Testis (tissue), 3 donors: ENCODE results near the gene PGC. TPM values are rescaled to one million over a fixed set of nuclear protein-coding genes. Genes with fewer than 3 reads are reported as not detected.
A peak's percentile ranks its signal among the peaks of the same experiment; 100 is the strongest.

ENCODE experiments used
- DNase-seq: peaks from one replicate; pipeline ENCODE4 v3.0.0-alpha.2; 2019
- H3K27ac ChIP-seq, 2 donors: fragments of 200-600 bp; sonication (generic); one replicate each; pipeline ENCODE4 v1.5.1; 2019
- H3K27me3 ChIP-seq: fragments of 200-600 bp; sonication (generic); one replicate; pipeline ENCODE4 v1.5.1; 2019
- H3K36me3 ChIP-seq: fragments of 200-600 bp; sonication (generic); one replicate; pipeline ENCODE4 v1.5.1; 2017; ENCODE audit warnings: low read depth; ENCODE audit errors: missing control alignments
- H3K4me1 ChIP-seq: fragments of 200-600 bp; sonication (generic); one replicate; pipeline ENCODE4 v1.5.1; 2019
- H3K4me3 ChIP-seq, 2 donors: fragments of 200-600 bp; sonication (generic); one replicate each; pipeline ENCODE4 v1.5.1; 2017 to 2019
- H3K9me3 ChIP-seq: fragments of 200-600 bp; sonication (generic); one replicate; pipeline ENCODE4 v1.5.1; 2017
- POLR2A ChIP-seq: fragments of 450-650 bp; IDR thresholded peaks from one replicate; pipeline ENCODE4 v1.6.1; 2017; ENCODE audit warnings: antibody characterized with exemption, mild to moderate bottlenecking, moderate library complexity
- WGBS, 2 donors: methylation state at CpG; one replicate each; pipeline ENCODE4 v1.1.5; 2018; 5-methylcytosine and 5-hydroxymethylcytosine counted together
- intact Hi-C: fragments of 100-400 bp; cut with DNase I; formaldehyde crosslinking; loops from one replicate; pipeline ENCODE4 v1.15.1; 2023; ENCODE audit warnings: low total_unique reads
- polyA plus RNA-seq: library from polyadenylated mRNA; stranded (reverse); fragments of 350-450 nt; fragmentation: Illumina TruSeq; extraction: RNeasy Lipid Tissue Mini Kit (QIAGEN cat#74804); gene quantifications from one replicate; pipeline ENCODE4 v1.2.3, GENCODE V29; 2014; ENCODE audit warnings: low read depth, low replicate concordance; ENCODE audit not compliant: insufficient read depth
- total RNA-seq, 2 donors: library from RNA; depleted of rRNA; stranded (reverse); fragments of >200 nt; gene quantifications; one replicate each; pipeline ENCODE4 v1.2.3, GENCODE V29; 2016
- TF ChIP-seq, protein P1 (sequence below), 3 experiments: fragments of 450-650 bp in 2 of 3; fragments of 200-600 bp in 1 of 3; sonication (generic) in 1 of 3; IDR thresholded peaks; one replicate each; pipeline ENCODE4 v1.5.1; 2016 to 2019; ENCODE audit warnings: antibody characterized with exemption in 3 of 3, mild to moderate bottlenecking in 2 of 3, moderate library complexity in 1 of 3

Gene PGC
- total and polyA plus RNA-seq, 3 donors from 2014 or later, result 0.42 to 1.3 TPM; not detected in 1

DNA sequence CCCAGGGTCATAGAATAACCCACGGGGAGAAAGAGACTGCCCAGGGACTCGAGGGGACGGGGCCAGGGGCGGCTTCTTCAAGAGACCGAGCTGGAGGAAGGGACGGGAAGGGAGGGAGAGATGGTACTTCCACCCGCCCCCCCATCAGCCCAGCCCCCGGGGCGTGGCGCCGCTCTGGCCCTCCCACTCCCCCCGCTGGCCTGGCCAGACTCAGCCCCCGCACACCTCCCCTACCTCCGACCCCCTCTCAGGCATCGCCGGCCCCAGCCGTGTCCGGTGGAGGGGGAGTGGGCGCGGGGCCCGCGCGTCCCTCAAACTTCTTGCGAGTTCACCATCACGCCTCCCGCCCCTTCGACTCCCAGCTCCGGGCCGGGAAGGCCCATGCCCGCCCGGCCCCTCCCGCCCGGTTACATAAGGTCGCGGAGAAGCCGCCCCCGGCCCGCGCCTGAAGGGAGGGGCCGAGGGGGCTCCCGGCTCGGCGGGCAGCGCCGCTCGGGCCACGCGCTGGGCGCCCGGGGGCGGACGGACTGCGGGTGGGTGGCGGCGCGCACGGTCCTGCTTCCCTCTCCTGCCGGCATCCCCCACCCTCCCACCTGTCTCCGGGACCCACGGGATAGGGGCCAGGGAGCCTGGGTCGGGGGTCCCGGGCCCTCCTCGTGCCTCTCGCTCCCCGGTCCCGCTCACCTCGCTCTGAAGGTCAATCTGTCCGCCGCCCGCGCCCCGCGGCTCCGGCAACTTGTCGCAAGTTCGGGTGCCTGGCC is 12.4 kb downstream of the PGC start:
- Histone ChIP-seq H3K27ac (peak overlapping the region; percentile 65 to 90), H3K27me3 (no peaks in the 10 kb centered on the region), H3K36me3 (no peaks in the 10 kb centered on the region), H3K4me3 (peak overlapping the region; percentile 69 to 75), H3K4me1 (peaks cover 12% of the 10 kb centered on the region), H3K9me3 (no peaks in the 10 kb centered on the region)
- TF ChIP-seq POLR2A, result no peak
- TF ChIP-seq, protein P1, sequence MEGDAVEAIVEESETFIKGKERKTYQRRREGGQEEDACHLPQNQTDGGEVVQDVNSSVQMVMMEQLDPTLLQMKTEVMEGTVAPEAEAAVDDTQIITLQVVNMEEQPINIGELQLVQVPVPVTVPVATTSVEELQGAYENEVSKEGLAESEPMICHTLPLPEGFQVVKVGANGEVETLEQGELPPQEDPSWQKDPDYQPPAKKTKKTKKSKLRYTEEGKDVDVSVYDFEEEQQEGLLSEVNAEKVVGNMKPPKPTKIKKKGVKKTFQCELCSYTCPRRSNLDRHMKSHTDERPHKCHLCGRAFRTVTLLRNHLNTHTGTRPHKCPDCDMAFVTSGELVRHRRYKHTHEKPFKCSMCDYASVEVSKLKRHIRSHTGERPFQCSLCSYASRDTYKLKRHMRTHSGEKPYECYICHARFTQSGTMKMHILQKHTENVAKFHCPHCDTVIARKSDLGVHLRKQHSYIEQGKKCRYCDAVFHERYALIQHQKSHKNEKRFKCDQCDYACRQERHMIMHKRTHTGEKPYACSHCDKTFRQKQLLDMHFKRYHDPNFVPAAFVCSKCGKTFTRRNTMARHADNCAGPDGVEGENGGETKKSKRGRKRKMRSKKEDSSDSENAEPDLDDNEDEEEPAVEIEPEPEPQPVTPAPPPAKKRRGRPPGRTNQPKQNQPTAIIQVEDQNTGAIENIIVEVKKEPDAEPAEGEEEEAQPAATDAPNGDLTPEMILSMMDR (IDR thresholded peaks at IDR 0.05), result no peak
- DNase-seq, result peak; percentile 76
- 0 to 4% methylated on average over 10 to 39 of the region's 76 CpGs for WGBS, 2 donors
- intact Hi-C loops, result no loop called here

DNA sequence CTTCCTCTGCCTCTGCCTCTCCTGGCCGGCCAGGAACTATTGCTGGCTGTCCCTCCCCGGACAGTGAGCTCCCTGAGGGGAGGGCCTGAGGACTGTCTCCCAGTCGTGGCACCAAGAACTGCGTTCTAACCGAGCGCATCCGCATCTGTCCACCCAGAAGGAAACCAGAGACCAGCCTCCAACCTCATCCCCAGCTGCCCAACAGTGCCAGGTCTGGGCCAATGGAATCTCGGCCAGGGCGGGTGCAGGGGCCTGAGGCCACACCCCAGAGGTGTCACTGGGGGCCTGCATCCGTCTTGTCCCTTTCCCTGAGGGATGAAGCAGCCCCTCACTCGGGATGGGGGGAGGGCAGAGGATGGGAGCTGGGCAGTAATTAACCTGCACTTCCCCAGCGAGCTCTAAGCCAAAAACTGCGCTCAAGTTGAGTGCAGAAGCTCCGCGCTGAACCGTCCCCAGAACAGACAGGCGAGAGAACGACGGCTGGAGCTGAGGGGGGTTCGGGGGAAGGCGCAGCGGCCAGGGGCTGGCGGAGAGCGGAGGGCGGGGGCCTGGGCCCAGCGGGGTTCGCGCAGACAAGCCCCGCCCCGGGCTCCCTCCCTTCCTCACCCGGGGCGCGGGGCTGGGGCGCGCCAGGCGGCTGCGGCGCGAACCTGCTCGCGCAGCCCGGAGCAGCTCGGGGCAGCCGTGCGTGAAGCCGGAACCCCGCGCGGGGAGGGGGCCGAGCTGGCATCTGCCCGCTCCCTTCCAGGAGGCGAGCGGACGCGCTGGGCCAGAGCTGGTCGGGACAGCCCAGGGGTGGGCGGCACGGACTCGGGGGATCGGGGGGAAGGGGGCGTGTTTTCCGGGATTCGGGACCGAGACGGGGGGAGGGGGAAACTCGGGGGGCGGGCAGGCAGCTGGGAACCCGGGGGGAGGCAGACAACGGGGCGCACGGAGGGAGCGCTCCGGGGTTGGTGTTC is 13.2 kb downstream of the PGC start:
- TF ChIP-seq, protein P1 (IDR thresholded peaks at IDR 0.05), result no peak
- TF ChIP-seq POLR2A, result no peak
- Histone ChIP-seq H3K27me3 (no peaks in the 10 kb centered on the region), H3K27ac (peak overlapping the region; percentile 56 to 90), H3K4me1 (peaks cover 12% of the 10 kb centered on the region), H3K4me3 (peak overlapping the region; percentile 69 to 75), H3K36me3 (no peaks in the 10 kb centered on the region), H3K9me3 (no peaks in the 10 kb centered on the region)
- peak; percentile 58 for DNase-seq
- intact Hi-C loops, result no loop called here
- 1% methylated on average over 68 of the region's 73 CpGs; no CpG with 5 or more reads in 1 of the 2 donors for WGBS, 2 donors

DNA sequence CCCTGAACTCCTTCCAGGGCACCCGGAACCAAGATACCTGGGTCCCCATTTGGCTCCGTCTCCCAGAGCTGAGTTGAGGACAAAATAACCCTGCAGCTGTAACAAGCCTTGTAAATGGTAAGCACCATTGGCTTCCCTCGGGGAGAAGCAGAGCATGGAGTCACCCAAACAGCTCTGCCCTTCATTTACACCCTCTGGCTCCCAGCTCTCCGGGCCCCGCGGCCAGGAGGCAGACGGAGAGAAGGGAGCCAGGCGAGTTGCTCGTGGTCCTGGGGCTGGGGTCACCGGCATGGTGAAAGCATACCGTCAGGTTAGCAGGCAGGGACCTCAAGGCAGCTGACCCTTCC is 13.9 kb downstream of the PGC start:
- 30 to 39% methylated on average over 8 to 11 of the region's 11 CpGs for WGBS, 2 donors

DNA sequence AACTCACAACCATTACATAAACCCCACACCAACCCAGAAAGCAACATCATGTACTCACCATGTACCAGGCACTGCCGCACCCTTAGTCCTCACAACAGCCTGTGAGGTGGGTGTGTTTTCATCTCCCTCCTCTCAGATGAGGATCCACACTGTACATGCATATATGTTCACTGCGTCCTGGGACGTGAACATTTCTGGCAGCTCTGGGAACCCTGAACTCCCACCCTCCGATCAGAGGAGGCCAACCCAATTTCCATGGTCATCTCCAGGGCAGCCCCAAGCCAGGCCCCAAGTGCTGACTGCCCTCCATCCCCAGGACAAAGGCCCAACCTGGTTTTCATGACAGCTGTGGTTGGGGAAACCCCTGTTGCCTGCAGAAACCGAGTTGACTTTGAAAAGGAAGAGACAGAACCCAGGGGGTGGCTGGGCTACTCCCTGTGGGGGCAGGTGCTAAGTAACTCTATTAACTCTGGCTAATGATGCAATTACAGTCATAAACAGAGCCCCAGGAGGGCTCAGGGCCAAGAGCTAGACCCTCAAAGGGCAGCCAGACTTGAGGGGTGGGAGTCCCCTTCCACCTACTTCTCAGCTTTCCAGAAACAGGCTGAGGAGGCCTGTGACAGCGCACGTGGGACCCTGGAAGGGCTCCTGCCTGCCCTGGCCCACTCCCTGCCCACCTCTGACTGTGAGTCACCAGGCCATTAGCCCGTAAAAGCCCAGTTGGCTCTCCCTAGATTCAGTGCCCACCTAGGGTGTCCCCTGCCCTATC is 14.4 kb downstream of the PGC start:
- intact Hi-C loops, result no loop called here

More for the DNA sequence above, 13.9 kb downstream of the PGC start:
- DNase-seq, result no peak
- peak overlapping the region; percentile 69 to 75 for H3K4me3 ChIP-seq
- intact Hi-C loops, result no loop called here
- H3K9me3 ChIP-seq, result no peaks in the 10 kb centered on the region
- H3K36me3 ChIP-seq, result no peaks in the 10 kb centered on the region
- no peaks in the 10 kb centered on the region for H3K27me3 ChIP-seq
- H3K27ac ChIP-seq, result no peak overlapping the region
- H3K4me1 ChIP-seq, result peaks cover 12% of the 10 kb centered on the region
- TF ChIP-seq POLR2A, result no peak
- TF ChIP-seq, protein P1 (IDR thresholded peaks at IDR 0.05), result no peak

More for the DNA sequence above, 14.4 kb downstream of the PGC start:
- Histone ChIP-seq H3K9me3 (no peaks in the 10 kb centered on the region), H3K36me3 (no peaks in the 10 kb centered on the region), H3K4me3 (no peak overlapping the region), H3K4me1 (peaks cover 12% of the 10 kb centered on the region), H3K27me3 (no peaks in the 10 kb centered on the region), H3K27ac (no peak overlapping the region)
- DNase-seq, result no peak
- 62 to 72% methylated on average over 5 to 8 of the region's 8 CpGs for WGBS, 2 donors
- TF ChIP-seq POLR2A, result no peak
- TF ChIP-seq, protein P1 (IDR thresholded peaks at IDR 0.05), result no peak
